ENCODE data around the gene NEFH.
"Not testable (repeated sequence)": the region's sequence is repeated elsewhere in the genome, so short reads cannot be mapped to it uniquely, and the experiment has no call there.

NEFH gene

GRCh38 chr22:29461263-29461662, 18.8 kb upstream of the NEFH start:
- DNase-seq (ENCODE audit: low read depth in 2 of 2): no peak

- no peak for DNase-seq (ENCODE audit: low read depth in 2 of 2)
Observed at GRCh38 chr22:29463629-29464028, 16.4 kb upstream of the NEFH start.

- DNase-seq (ENCODE audit: low read depth in 2 of 2): no peak
Observed at GRCh38 chr22:29464581-29464980, 15.4 kb upstream of the NEFH start.

GRCh38 chr22:29469755-29470154, 10.3 kb upstream of the NEFH start:
- DNase-seq (ENCODE audit: low read depth in 2 of 2): no peak

- peak in 1 of 2 donors; percentile 24 for DNase-seq (ENCODE audit: low read depth in 2 of 2)
Observed at GRCh38 chr22:29470159-29470855, 9.7 kb upstream of the NEFH start.

GRCh38 chr22:29473001-29473400, 7.0 kb upstream of the NEFH start:
- DNase-seq (ENCODE audit: low read depth in 2 of 2): no peak

- DNase-seq (ENCODE audit: low read depth in 2 of 2): no peak
Observed at GRCh38 chr22:29475550-29475949, 4.5 kb upstream of the NEFH start.

GRCh38 chr22:29476116-29476515, 3.9 kb upstream of the NEFH start:
- no peak for DNase-seq (ENCODE audit: low read depth in 2 of 2)

GRCh38 chr22:29477723-29478318, 2.2 kb upstream of the NEFH start:
- DNase-seq (ENCODE audit: low read depth in 2 of 2): no peak

DNA sequence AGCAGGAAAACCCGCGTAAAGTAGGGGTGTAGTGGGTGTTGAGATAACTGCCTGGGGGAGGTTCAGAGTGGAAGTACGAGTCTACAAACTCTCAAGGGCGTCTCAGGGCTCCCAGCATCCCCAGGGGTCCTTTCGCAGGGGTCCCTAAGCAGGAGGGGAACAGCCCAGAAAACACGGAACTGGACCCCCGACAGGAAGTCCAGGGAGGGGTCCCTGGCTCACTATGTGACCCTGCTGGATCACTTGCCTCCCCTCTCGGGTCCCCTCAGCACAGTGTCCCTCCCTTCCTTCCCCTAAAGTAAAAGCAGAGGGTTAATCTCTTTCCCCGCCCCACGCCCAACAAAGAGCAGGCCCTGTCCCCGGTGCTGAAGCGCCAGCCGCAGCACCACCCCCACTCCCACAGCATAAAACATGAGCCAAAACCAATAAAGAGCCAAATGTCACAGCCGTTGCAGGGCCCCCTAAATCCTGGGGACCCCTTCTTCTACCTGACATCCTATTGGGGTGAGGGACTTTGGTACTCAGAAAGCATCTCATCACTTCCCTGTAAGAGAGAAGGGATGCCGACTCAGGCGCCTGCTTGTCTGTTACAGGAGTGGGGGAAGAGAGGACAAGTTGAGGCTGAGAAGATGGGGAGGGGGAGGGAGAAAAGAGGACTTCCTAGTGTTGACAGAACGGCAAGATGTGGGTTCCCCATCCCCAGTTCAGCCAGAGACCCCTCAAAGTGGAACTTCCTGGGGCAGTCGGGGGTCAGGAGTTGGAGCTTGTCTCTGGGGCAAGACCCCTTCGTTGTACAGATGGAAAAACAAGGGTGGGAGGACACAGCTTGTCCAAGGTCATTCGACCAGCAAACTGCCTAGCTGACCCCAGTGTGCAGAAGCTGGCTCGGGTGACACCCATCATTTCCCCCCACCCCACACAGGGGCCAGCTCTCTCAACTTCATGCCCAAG, 1.4 kb upstream of the NEFH start:
- no peak for DNase-seq (ENCODE audit: low read depth in 2 of 2)

GRCh38 chr22:29480262-29480511, 169 bp downstream of the NEFH start:
- DNase-seq (ENCODE audit: low read depth in 2 of 2): no peak

DNA sequence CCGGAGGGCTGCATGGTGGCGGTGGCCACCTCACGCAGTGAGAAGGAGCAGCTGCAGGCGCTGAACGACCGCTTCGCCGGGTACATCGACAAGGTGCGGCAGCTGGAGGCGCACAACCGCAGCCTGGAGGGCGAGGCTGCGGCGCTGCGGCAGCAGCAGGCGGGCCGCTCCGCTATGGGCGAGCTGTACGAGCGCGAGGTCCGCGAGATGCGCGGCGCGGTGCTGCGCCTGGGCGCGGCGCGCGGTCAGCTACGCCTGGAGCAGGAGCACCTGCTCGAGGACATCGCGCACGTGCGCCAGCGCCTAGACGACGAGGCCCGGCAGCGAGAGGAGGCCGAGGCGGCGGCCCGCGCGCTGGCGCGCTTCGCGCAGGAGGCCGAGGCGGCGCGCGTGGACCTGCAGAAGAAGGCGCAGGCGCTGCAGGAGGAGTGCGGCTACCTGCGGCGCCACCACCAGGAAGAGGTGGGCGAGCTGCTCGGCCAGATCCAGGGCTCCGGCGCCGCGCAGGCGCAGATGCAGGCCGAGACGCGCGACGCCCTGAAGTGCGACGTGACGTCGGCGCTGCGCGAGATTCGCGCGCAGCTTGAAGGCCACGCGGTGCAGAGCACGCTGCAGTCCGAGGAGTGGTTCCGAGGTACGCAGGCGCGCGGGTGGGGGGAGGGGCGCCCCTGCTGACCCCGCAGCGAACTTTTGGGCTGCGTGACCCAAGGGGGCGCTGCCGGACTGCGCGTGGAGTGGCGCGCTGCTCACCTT, 670 bp downstream of the NEFH start:
- DNase-seq (ENCODE audit: low read depth in 2 of 2): no peak

GRCh38 chr22:29481265-29482000, 1.4 kb downstream of the NEFH start:
- no peak for DNase-seq (ENCODE audit: low read depth in 2 of 2)

DNA sequence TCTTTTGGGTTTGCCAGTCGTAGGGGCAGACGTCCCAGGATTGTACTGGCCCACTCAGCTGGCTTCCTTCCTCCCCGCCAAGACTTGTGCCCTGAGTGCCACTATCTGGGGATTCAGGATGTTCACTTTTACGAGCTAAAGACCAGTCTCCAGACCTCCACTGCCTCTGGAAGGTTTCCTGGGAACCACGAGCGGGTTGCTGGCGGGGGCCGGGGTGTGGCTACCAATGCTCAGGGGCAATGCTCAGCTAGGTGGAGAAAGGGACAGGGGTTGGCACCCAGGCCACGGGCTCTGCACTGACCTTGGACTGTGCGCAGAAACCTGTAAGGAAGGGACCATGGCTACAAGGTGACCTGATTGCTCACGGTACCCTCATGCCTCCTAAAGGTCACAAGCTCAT, 2.2 kb downstream of the NEFH start:
- no peak for DNase-seq (ENCODE audit: low read depth in 2 of 2)

GRCh38 chr22:29482726-29483125, 2.7 kb downstream of the NEFH start:
- DNase-seq (ENCODE audit: low read depth in 2 of 2): no peak

DNA sequence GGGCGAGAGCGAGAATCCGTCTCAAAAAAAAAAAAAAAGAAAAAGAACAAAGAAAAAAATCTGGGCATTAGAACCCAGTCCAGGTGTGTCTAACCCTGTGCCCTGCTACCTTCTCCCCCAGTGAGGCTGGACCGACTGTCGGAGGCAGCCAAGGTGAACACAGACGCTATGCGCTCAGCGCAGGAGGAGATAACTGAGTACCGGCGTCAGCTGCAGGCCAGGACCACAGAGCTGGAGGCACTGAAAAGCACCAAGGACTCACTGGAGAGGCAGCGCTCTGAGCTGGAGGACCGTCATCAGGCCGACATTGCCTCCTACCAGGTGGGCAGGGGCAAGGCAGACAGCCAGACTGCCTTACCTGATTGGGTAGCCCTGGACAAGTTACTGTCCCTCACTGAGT, 3.2 kb downstream of the NEFH start:
- no peak for DNase-seq (ENCODE audit: low read depth in 2 of 2)

DNA sequence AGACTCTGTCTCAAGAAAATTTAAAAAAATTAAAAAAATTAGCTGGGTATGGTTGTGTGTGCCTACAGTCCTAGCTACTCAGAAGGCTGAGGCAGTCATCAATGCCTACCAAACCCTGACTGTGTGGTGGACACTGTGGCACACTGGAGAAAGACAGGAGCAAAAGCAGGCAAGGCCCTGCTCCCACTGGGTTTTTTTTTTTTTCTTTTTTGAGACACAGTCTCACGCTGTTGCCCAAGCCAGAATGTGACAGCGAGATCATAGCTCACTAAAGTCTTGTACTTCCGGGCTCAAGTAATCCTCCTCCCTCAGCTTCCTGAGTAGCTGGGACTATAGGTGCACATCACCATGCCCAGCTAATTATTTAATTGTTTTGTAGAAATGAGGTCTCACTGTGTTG, 4.6 kb downstream of the NEFH start:
- no peak for DNase-seq (ENCODE audit: low read depth in 2 of 2)

DNA sequence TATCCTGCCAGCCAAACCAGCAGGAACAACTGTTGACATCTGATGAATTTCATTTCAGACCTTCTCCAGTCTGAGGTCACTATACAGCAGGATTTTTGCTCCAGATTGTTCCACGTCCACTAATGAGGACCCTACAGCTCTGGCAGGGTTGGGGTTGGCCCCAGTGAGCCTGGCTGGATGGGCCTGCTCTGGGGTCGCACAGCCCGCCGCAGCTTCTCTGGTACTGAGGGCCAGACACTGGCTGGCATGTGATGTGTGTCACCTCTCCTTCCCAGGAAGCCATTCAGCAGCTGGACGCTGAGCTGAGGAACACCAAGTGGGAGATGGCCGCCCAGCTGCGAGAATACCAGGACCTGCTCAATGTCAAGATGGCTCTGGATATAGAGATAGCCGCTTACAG, 5.4 kb downstream of the NEFH start:
- DNase-seq (ENCODE audit: low read depth in 2 of 2): no peak

DNA sequence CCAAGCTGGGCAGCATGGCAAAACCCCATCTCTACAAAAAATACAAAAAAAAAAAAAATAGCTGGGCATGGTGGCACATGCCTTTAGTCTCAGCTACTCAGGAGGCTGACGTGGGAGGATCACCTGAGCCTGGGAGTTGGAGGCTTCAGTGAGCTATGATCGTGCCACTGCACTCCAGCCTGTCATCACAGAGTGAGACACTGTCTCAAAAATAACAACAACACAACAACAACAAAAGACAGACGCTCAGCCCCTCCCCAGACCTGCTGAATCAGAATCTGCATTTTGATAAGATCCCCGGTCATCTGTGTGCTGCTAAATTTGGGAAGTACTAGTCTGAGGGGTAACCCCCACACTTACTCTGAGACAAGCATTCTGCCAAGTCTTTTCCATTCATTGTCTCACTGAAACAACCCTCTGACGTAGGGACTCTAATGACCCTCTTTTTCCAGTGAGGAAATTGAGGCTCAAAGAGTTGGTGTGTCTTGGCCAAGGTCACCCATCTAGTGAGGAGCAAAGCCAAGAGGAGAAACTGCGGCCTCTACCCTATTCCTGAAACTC, 7.5 kb downstream of the NEFH start:
- DNase-seq (ENCODE audit: low read depth in 2 of 2): no peak

DNA sequence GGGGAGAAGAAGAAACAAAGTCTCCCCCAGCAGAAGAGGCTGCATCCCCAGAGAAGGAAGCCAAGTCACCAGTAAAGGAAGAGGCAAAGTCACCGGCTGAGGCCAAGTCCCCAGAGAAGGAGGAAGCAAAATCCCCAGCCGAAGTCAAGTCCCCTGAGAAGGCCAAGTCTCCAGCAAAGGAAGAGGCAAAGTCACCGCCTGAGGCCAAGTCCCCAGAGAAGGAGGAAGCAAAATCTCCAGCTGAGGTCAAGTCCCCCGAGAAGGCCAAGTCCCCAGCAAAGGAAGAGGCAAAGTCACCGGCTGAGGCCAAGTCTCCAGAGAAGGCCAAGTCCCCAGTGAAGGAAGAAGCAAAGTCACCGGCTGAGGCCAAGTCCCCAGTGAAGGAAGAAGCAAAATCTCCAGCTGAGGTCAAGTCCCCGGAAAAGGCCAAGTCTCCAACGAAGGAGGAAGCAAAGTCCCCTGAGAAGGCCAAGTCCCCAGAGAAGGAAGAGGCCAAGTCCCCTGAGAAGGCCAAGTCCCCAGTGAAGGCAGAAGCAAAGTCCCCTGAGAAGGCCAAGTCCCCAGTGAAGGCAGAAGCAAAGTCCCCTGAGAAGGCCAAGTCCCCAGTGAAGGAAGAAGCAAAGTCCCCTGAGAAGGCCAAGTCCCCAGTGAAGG, 9.2 kb downstream of the NEFH start:
- not testable (repeated sequence) for DNase-seq (ENCODE audit: low read depth in 2 of 2)

DNA sequence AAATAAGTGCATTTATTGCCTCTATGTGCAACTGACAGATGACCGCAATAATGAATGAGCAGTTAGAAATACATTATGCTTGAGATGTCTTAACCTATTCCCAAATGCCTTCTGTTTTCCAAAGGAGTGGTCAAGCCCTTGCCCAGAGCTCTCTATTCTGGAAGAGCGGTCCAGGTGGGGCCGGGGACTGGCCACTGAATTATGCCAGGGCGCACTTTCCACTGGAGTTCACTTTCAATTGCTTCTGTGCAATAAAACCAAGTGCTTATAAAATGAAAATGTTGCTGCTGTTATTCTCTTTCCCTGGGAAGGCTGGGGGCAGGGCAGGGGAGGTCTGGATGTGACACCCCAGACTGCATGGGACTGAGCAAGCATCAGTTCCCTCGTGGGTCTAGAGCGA, 11.0 kb downstream of the NEFH start:
- DNase-seq (ENCODE audit: low read depth in 2 of 2): no peak
